Glutamatergic neuron (in vitro differentiated cells): ENCODE measurements around the gene THAP10. TPM values are rescaled to one million over a fixed set of nuclear protein-coding genes. Genes with fewer than 3 reads are reported as not detected.
"Not testable (repeated sequence)": the region's sequence is repeated elsewhere in the genome, so short reads cannot be mapped to it uniquely, and the experiment has no call there.

Experiments
- DNase-seq: peaks from one replicate; pipeline ENCODE4 v3.0.0; 2022
- H3K27ac Mint-ChIP-seq: one replicate; pipeline ENCODE4 v1.8.0; 2020; ENCODE audit warnings: mild to moderate bottlenecking, mixed read lengths, inconsistent platforms; ENCODE audit not compliant: unreplicated experiment
- H3K27me3 Mint-ChIP-seq: one replicate; pipeline ENCODE4 v1.8.0; 2020; ENCODE audit warnings: mild to moderate bottlenecking, moderate library complexity, mixed read lengths, inconsistent platforms; ENCODE audit not compliant: unreplicated experiment
- H3K36me3 Mint-ChIP-seq: one replicate; pipeline ENCODE4 v1.8.0; 2020; ENCODE audit warnings: mild to moderate bottlenecking, mixed read lengths, inconsistent platforms; ENCODE audit not compliant: unreplicated experiment
- H3K4me1 Mint-ChIP-seq: one replicate; pipeline ENCODE4 v1.8.0; 2020; ENCODE audit warnings: mild to moderate bottlenecking, low read depth, mixed read lengths, inconsistent platforms; ENCODE audit not compliant: unreplicated experiment
- H3K4me3 Mint-ChIP-seq: one replicate; pipeline ENCODE4 v1.8.0; 2020; ENCODE audit warnings: mild to moderate bottlenecking, mixed read lengths, inconsistent platforms; ENCODE audit not compliant: unreplicated experiment
- H3K9me3 Mint-ChIP-seq: one replicate; pipeline ENCODE4 v1.8.0; 2020; ENCODE audit warnings: mild to moderate bottlenecking, moderate library complexity, mixed read lengths, inconsistent platforms; ENCODE audit not compliant: unreplicated experiment
- CTCF ChIP-seq: fragments of 200-600 bp; sonication (generic); IDR thresholded peaks from one replicate; pipeline ENCODE4 v1.5.0; 2021; ENCODE audit not compliant: partially characterized antibody, unreplicated experiment
- total RNA-seq: library from RNA; stranded (reverse); fragmentation: NEBNext Ultra II Directional; extraction: Animal tissue kit (Norgen Biotek cat#: 25700); gene quantifications from one replicate; pipeline ENCODE4 v1.2.1, GENCODE V29; 2021; ENCODE audit not compliant: unreplicated experiment

THAP10 gene
- total RNA-seq, 1 donor from 2014 or later = 3.3 TPM

- Mint-ChIP-seq H3K36me3 (no peaks in the 10 kb centered on the region), H3K4me3 (no peak overlapping the region), H3K27me3 (no peaks in the 10 kb centered on the region), H3K9me3 (no peaks in the 10 kb centered on the region), H3K27ac (no peak overlapping the region), H3K4me1 (no peaks in the 10 kb centered on the region)
- no peak for DNase-seq
- TF ChIP-seq CTCF = no peak
These were observed 12.8 kb downstream of the THAP10 start for GRCh38 chr15:70879401-70879800.

GRCh38 chr15:70876683-70877082, 15.6 kb downstream of the THAP10 start:
- no peak for DNase-seq
- no peaks in the 10 kb centered on the region for H3K4me1 Mint-ChIP-seq
- TF ChIP-seq CTCF = no peak
- no peak overlapping the region for H3K27ac Mint-ChIP-seq
- H3K36me3 Mint-ChIP-seq = peaks cover 8% of the 10 kb centered on the region
- no peak overlapping the region for H3K4me3 Mint-ChIP-seq
- peaks cover 5% of the 10 kb centered on the region for H3K9me3 Mint-ChIP-seq
- H3K27me3 Mint-ChIP-seq = no peaks in the 10 kb centered on the region

GRCh38 chr15:70876011-70876410, 16.2 kb downstream of the THAP10 start:
- Mint-ChIP-seq H3K27ac (no peak overlapping the region), H3K9me3 (peaks cover 6% of the 10 kb centered on the region), H3K4me1 (peaks cover 1% of the 10 kb centered on the region), H3K27me3 (no peaks in the 10 kb centered on the region), H3K4me3 (no peak overlapping the region), H3K36me3 (peaks cover 8% of the 10 kb centered on the region)
- no peak for TF ChIP-seq CTCF
- DNase-seq = no peak

GRCh38 chr15:70875001-70875782, 17.0 kb downstream of the THAP10 start:
- H3K27me3 Mint-ChIP-seq = no peaks in the 10 kb centered on the region
- peaks cover 10% of the 10 kb centered on the region for H3K9me3 Mint-ChIP-seq
- H3K36me3 Mint-ChIP-seq = peaks cover 8% of the 10 kb centered on the region
- TF ChIP-seq CTCF = no peak
- H3K4me3 Mint-ChIP-seq = no peak overlapping the region
- peaks cover 1% of the 10 kb centered on the region for H3K4me1 Mint-ChIP-seq
- no peak overlapping the region for H3K27ac Mint-ChIP-seq
- DNase-seq = no peak

GRCh38 chr15:70873232-70874054, 18.8 kb downstream of the THAP10 start:
- peaks cover 1% of the 10 kb centered on the region for H3K4me1 Mint-ChIP-seq
- H3K27me3 Mint-ChIP-seq = no peaks in the 10 kb centered on the region
- no peak for DNase-seq
- no peak for TF ChIP-seq CTCF
- H3K27ac Mint-ChIP-seq = no peak overlapping the region
- H3K4me3 Mint-ChIP-seq = no peak overlapping the region
- peaks cover 10% of the 10 kb centered on the region for H3K9me3 Mint-ChIP-seq
- peaks cover 8% of the 10 kb centered on the region for H3K36me3 Mint-ChIP-seq

GRCh38 chr15:70871490-70871889, 20.7 kb downstream of the THAP10 start:
- not testable (repeated sequence) for H3K9me3 Mint-ChIP-seq, H3K27me3 Mint-ChIP-seq, H3K4me1 Mint-ChIP-seq, H3K4me3 Mint-ChIP-seq, H3K36me3 Mint-ChIP-seq, DNase-seq
- H3K27ac Mint-ChIP-seq = peak overlapping the region; percentile 80
